ENCODE measurements around the gene SLC9A4.

- no peak for TF ChIP-seq ZNF274 (IDR thresholded peaks at IDR 0.05; ENCODE audit: low read depth, low read length)
- TF ChIP-seq YY1 (IDR thresholded peaks at IDR 0.05; ENCODE audit: insufficient read depth, insufficient read length): no peak
- no peak for TF ChIP-seq SUZ12 (IDR thresholded peaks at IDR 0.05; ENCODE audit: extremely low read depth, insufficient read depth, insufficient read length)
These were observed 23.6 kb upstream of the SLC9A4 start for GRCh38 chr2:102449370-102449974.

All from NT2/D1 (cell line).